Esophagus muscularis mucosa (tissue), 4 donors: ENCODE data around the gene CBX6. TPM values are rescaled to one million over a fixed set of nuclear protein-coding genes. Genes with fewer than 3 reads are reported as not detected.
A peak's percentile ranks its signal among the peaks of the same experiment; 100 is the strongest.

ENCODE experiments used
- DNase-seq: peaks from one replicate; pipeline ENCODE4 v3.0.0-alpha.2; 2017; ENCODE audit errors: extremely low spot score
- H3K27ac ChIP-seq, 4 donors: fragments of 200-600 bp; sonication (generic); replicated peaks in 1 of 4; 1 replicate in 3 of 4; 2 replicates in 1 of 4; pipeline ENCODE4 v1.5.1; 2016 to 2019; ENCODE audit warnings: mild to moderate bottlenecking in 1 of 4
- H3K27me3 ChIP-seq, 4 donors: fragments of 200-600 bp; sonication (generic); one replicate each; pipeline versions ENCODE4 v1.5.1 to v1.6.0; 2016 to 2019
- H3K36me3 ChIP-seq, 4 donors: fragments of 200-600 bp; sonication (generic); one replicate each; pipeline ENCODE4 v1.5.1; 2016 to 2019
- H3K4me1 ChIP-seq, 4 donors: fragments of 200-600 bp; sonication (generic); one replicate each; pipeline ENCODE4 v1.5.1; 2016 to 2019
- H3K4me3 ChIP-seq, 4 donors: fragments of 200-600 bp; sonication (generic); 1 replicate in 2 of 4; 2 replicates in 2 of 4; pipeline ENCODE4 v1.5.1; 2016 to 2019; ENCODE audit warnings: mild to moderate bottlenecking in 4 of 4, moderate library complexity in 1 of 4
- H3K9me3 ChIP-seq, 4 donors: fragments of 200-600 bp; sonication (generic); 1 replicate in 3 of 4; 2 replicates in 1 of 4; pipeline ENCODE4 v1.5.1; 2016 to 2019
- CTCF ChIP-seq, 3 experiments: fragments of 200-600 bp in 2 of 3; fragments of 450-650 bp in 1 of 3; sonication (generic) in 2 of 3; IDR thresholded peaks; one replicate each; pipeline ENCODE4 v1.5.1; 2017 to 2019; ENCODE audit warnings: antibody characterized with exemption in 3 of 3, mild to moderate bottlenecking in 2 of 3, moderate library complexity in 1 of 3
- EP300 ChIP-seq: sonication (generic); formaldehyde crosslinking; IDR thresholded peaks from one replicate; pipeline ENCODE4 v1.6.1; 2017; ENCODE audit warnings: antibody characterized with exemption
- POLR2A ChIP-seq: fragments of 450-650 bp; IDR thresholded peaks from one replicate; pipeline ENCODE4 v1.6.1; 2017; ENCODE audit warnings: antibody characterized with exemption, moderate library complexity, mild to moderate bottlenecking, low read depth
- POLR2AphosphoS5 ChIP-seq, 2 donors: sonication (generic); formaldehyde crosslinking; IDR thresholded peaks; one replicate each; pipeline ENCODE4 v1.6.1; 2017; ENCODE audit warnings: antibody characterized with exemption in 2 of 2
- WGBS: methylation state at CpG from one replicate; pipeline ENCODE4 v1.1.5; 2018; 5-methylcytosine and 5-hydroxymethylcytosine counted together
- intact Hi-C: fragments of 100-400 bp; cut with DNase I; formaldehyde crosslinking; loops from one replicate; pipeline ENCODE4 v1.15.1; 2023
- total RNA-seq, 4 donors: library from RNA; depleted of rRNA; stranded (reverse); fragments of >200 nt; gene quantifications; one replicate each; pipeline versions ENCODE4 v1.1.0 to v1.2.1, GENCODE V29; 2016

Gene CBX6
- total RNA-seq, 4 donors from 2014 or later, result 73.7 to 172 (median 129) TPM

- H3K36me3 ChIP-seq, result peaks cover 12 to 25% (median 20%) of the 10 kb centered on the region in 4 donors
- intact Hi-C loops, result no loop called here
- peak overlapping the region in 3 of 4 donors; percentile 43 to 77 (median 43) for H3K27ac ChIP-seq
- H3K27me3 ChIP-seq, result no peaks in the 10 kb centered on the region
- 42% methylated on average over 12 of the region's 12 CpGs for WGBS
- peaks cover 53 to 66% (median 59%) of the 10 kb centered on the region in 4 donors for H3K4me1 ChIP-seq
- no peak for DNase-seq
- H3K9me3 ChIP-seq, result no peaks in the 10 kb centered on the region
- TF ChIP-seq CTCF (IDR thresholded peaks at IDR 0.05) (no peak), POLR2A (no peak), POLR2AphosphoS5 (IDR thresholded peaks at IDR 0.05) (peak in 1 of 2 donors; percentile 12), EP300 (no peak)
- no peak overlapping the region for H3K4me3 ChIP-seq
These were observed 10.1 kb downstream of the CBX6 start for GRCh38 chr22:38861927-38862326.

- WGBS, result 36% methylated on average over 9 of the region's 13 CpGs
- intact Hi-C loops, result no loop called here
- H3K4me1 ChIP-seq, result peaks cover 48 to 60% (median 53%) of the 10 kb centered on the region in 4 donors
These were observed 10.7 kb downstream of the CBX6 start for GRCh38 chr22:38861170-38861876.

GRCh38 chr22:38860283-38861169, 11.5 kb downstream of the CBX6 start:
- TF ChIP-seq POLR2AphosphoS5 (IDR thresholded peaks at IDR 0.05), result no peak
- no peak for TF ChIP-seq CTCF (IDR thresholded peaks at IDR 0.05)
- no peak for TF ChIP-seq POLR2A
- TF ChIP-seq EP300, result no peak
- peaks cover 0 to 11% (median 7%) of the 10 kb centered on the region in 4 donors for H3K36me3 ChIP-seq
- peaks cover 40 to 52% (median 45%) of the 10 kb centered on the region in 4 donors for H3K4me1 ChIP-seq
- H3K4me3 ChIP-seq, result no peak overlapping the region
- H3K9me3 ChIP-seq, result no peaks in the 10 kb centered on the region
- no peaks in the 10 kb centered on the region for H3K27me3 ChIP-seq
- 53% methylated on average over 20 of the region's 23 CpGs for WGBS
- intact Hi-C loops, result no loop called here
- no peak overlapping the region for H3K27ac ChIP-seq
- DNase-seq, result no peak

More at GRCh38 chr22:38861170-38861876, 10.7 kb downstream of the CBX6 start:
- Histone ChIP-seq H3K9me3 (no peaks in the 10 kb centered on the region), H3K27me3 (no peaks in the 10 kb centered on the region), H3K4me3 (no peak overlapping the region), H3K36me3 (peaks cover 6 to 19% (median 14%) of the 10 kb centered on the region in 4 donors), H3K27ac (no peak overlapping the region)
- TF ChIP-seq CTCF (IDR thresholded peaks at IDR 0.05) (peak in 1 of 3 experiments; percentile 22), POLR2AphosphoS5 (IDR thresholded peaks at IDR 0.05) (no peak)
- DNase-seq, result no peak

- no peak overlapping the region for H3K27ac ChIP-seq
- 78% methylated on average over 12 of the region's 14 CpGs for WGBS
- no peak overlapping the region for H3K4me3 ChIP-seq
- intact Hi-C loops, result no loop called here
- peaks cover 32 to 44% (median 37%) of the 10 kb centered on the region in 4 donors for H3K4me1 ChIP-seq
- peaks cover 0 to 4% (median 0%) of the 10 kb centered on the region in 4 donors for H3K36me3 ChIP-seq
- H3K27me3 ChIP-seq, result no peaks in the 10 kb centered on the region
- TF ChIP-seq EP300 (no peak), CTCF (IDR thresholded peaks at IDR 0.05) (no peak), POLR2AphosphoS5 (IDR thresholded peaks at IDR 0.05) (peak in 1 of 2 donors; percentile 5), POLR2A (no peak)
- DNase-seq, result no peak
- no peaks in the 10 kb centered on the region for H3K9me3 ChIP-seq
These were observed 12.3 kb downstream of the CBX6 start for GRCh38 chr22:38859581-38860282.
